Measurements from ENCODE around the gene LDAF1. TPM values are rescaled to one million over a fixed set of nuclear protein-coding genes. Genes with fewer than 3 reads are reported as not detected.

The LDAF1 gene
- total RNA-seq, 4 donors from 2014 or later: 46.1 to 115 (median 84.5) TPM

- TF ChIP-seq CTCF (IDR thresholded peaks at IDR 0.05; ENCODE audit: low read depth): no peak
These were observed 9.6 kb downstream of the LDAF1 start for GRCh38 chr16:21167929-21168602.

GRCh38 chr16:21169249-21169981 is 10.9 kb downstream of the LDAF1 start:
- TF ChIP-seq CTCF (IDR thresholded peaks at IDR 0.05; ENCODE audit: low read depth): no peak

- TF ChIP-seq CTCF (IDR thresholded peaks at IDR 0.05; ENCODE audit: low read depth): no peak
These were observed 14.2 kb downstream of the LDAF1 start for GRCh38 chr16:21172650-21173049.

- TF ChIP-seq CTCF (IDR thresholded peaks at IDR 0.05; ENCODE audit: low read depth): no peak
These were observed 16.9 kb downstream of the LDAF1 start for GRCh38 chr16:21175397-21175796.

GRCh38 chr16:21179126-21179982 is 20.9 kb downstream of the LDAF1 start:
- TF ChIP-seq CTCF (IDR thresholded peaks at IDR 0.05; ENCODE audit: low read depth): no peak

GRCh38 chr16:21179983-21180365 is 21.5 kb downstream of the LDAF1 start:
- no peak for TF ChIP-seq CTCF (IDR thresholded peaks at IDR 0.05; ENCODE audit: low read depth)

GRCh38 chr16:21183995-21184394 is 25.5 kb downstream of the LDAF1 start:
- TF ChIP-seq CTCF (IDR thresholded peaks at IDR 0.05; ENCODE audit: low read depth): no peak

All from subcutaneous adipose tissue (tissue), 4 donors.